ENCODE measurements around the gene CPN2. TPM values are rescaled to one million over a fixed set of nuclear protein-coding genes. Genes with fewer than 3 reads are reported as not detected.

The CPN2 gene
- total RNA-seq, 4 donors from 2014 or later: not detected

DNA sequence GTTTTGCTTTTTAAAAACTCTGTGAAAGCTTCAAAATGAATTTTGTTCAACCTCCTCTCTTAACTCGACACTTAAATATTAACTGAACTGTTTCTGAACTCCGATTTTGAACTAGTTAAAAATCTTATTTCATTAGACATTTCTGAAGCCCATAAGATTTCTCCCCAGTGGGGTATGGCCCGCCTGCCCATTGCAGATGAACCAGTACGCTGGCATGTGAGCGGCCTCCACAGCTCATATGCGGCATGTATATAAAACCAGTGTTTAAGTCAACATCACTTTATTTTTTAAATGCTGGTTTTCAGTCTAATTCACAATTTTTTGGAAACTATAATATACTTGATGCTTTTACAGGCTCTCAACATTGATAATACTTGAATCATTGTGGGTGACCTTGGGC is 50.2 kb downstream of the CPN2 start:
- Histone ChIP-seq H3K27me3 (no peaks in the 10 kb centered on the region), H3K36me3 (no peaks in the 10 kb centered on the region), H3K4me3 (no peak overlapping the region), H3K27ac (replicated peaks in 1 of 4) (peak overlapping the region in 3 of 4 donors; percentile 77 to 85 (median 84)), H3K9me3 (no peaks in the 10 kb centered on the region), H3K4me1 (peaks cover 13 to 29% (median 27%) of the 10 kb centered on the region in 4 donors)
- no peak for DNase-seq (ENCODE audit: extremely low spot score)
- TF ChIP-seq, protein P1, sequence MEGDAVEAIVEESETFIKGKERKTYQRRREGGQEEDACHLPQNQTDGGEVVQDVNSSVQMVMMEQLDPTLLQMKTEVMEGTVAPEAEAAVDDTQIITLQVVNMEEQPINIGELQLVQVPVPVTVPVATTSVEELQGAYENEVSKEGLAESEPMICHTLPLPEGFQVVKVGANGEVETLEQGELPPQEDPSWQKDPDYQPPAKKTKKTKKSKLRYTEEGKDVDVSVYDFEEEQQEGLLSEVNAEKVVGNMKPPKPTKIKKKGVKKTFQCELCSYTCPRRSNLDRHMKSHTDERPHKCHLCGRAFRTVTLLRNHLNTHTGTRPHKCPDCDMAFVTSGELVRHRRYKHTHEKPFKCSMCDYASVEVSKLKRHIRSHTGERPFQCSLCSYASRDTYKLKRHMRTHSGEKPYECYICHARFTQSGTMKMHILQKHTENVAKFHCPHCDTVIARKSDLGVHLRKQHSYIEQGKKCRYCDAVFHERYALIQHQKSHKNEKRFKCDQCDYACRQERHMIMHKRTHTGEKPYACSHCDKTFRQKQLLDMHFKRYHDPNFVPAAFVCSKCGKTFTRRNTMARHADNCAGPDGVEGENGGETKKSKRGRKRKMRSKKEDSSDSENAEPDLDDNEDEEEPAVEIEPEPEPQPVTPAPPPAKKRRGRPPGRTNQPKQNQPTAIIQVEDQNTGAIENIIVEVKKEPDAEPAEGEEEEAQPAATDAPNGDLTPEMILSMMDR (IDR thresholded peaks at IDR 0.05): no peak
- TF ChIP-seq EP300 (IDR thresholded peaks at IDR 0.05): no peak
- TF ChIP-seq POLR2A (IDR thresholded peaks at IDR 0.05; ENCODE audit: low read depth): no peak
- TF ChIP-seq POLR2AphosphoS5 (IDR thresholded peaks at IDR 0.05): no peak
- 94% methylated on average over 6 of the region's 6 CpGs for WGBS
- intact Hi-C loops (cut with DNase I): no loop called here

DNA sequence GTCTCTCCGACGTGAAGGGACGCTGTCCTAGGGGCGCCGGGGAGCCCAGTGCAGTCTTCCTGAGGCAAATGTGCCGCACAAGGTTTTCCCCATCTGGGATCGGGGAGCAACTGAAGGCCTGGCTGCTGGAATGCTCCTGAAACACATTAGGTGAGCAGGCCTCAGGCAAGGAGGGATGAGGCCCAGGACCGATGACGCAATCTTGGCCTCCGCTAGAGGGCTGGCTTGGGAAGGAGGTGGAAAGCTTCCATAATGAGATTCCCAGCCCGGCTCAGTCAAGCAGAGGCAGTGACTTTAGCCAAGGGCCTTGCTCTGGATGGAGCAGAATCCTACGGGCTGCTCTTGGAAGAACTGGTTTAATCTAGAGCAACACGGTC is 50.8 kb downstream of the CPN2 start:
- TF ChIP-seq EP300 (IDR thresholded peaks at IDR 0.05) (no peak), POLR2A (IDR thresholded peaks at IDR 0.05; ENCODE audit: low read depth) (no peak), POLR2AphosphoS5 (IDR thresholded peaks at IDR 0.05) (peak; percentile 55 to 82)
- TF ChIP-seq, protein P1 (IDR thresholded peaks at IDR 0.05): peak in 1 of 3 experiments; percentile 13
- no peaks in the 10 kb centered on the region for H3K36me3 ChIP-seq
- peak overlapping the region; percentile 77 to 85 (median 84) for H3K27ac ChIP-seq (replicated peaks in 1 of 4)
- no peak for DNase-seq (ENCODE audit: extremely low spot score)
- intact Hi-C loops (cut with DNase I): no loop called here
- peaks cover 13 to 33% (median 29%) of the 10 kb centered on the region in 4 donors for H3K4me1 ChIP-seq
- H3K4me3 ChIP-seq: no peak overlapping the region
- H3K27me3 ChIP-seq: no peaks in the 10 kb centered on the region
- no peaks in the 10 kb centered on the region for H3K9me3 ChIP-seq
- 57% methylated on average over 11 of the region's 13 CpGs for WGBS

DNA sequence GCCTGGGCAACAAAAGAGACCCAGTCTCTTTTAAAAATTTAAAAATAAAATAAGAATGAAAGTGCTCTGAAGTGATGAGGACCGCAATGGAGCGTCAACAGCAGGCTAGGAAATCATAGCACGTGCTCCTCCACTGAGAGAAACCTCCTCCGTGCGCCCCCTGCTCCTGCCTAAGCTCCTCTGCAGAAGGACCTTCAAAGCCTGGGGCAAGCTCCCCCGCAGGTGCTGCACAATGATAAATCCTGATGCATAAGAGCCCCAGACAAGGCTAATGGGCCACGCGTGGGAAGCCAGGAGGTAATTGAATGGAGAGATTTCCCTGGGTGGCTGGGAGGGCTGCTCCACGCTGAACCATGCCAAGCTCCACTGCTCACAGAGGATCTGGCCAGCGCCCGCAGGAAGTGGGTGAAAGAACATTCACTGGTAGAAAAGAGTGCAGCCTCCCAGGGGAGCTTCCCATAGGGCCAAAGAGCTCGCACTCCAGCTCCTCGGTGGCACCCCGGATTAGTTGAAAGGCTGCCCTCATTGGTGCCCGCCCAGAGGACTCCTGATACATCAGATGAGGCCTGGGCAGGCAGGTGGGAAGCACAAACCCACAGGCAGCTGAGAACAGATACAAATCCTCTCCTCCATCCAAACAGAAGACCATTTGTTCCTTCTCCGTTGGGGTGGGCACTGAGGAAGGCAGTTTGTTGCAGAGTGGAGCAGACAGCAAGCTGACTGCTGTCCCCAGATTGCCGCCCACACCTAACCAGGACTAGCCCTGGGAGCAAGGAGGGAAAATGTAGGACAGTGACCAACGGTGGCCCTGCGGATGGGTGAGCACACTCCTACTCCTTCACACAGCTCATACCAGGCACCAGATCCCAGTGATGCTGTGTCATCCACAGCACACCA is 52.5 kb downstream of the CPN2 start:
- Histone ChIP-seq H3K4me1 (peaks cover 13 to 33% (median 29%) of the 10 kb centered on the region in 4 donors), H3K4me3 (no peak overlapping the region), H3K9me3 (no peaks in the 10 kb centered on the region), H3K36me3 (no peaks in the 10 kb centered on the region), H3K27me3 (peaks cover 0 to 2% (median 0%) of the 10 kb centered on the region in 4 donors), H3K27ac (replicated peaks in 1 of 4) (peak overlapping the region in 2 of 4 donors; percentile 28 to 85)
- intact Hi-C loops (cut with DNase I): no loop called here
- no peak for TF ChIP-seq POLR2A (IDR thresholded peaks at IDR 0.05; ENCODE audit: low read depth)
- no peak for TF ChIP-seq EP300 (IDR thresholded peaks at IDR 0.05)
- TF ChIP-seq, protein P1 (IDR thresholded peaks at IDR 0.05): no peak
- TF ChIP-seq POLR2AphosphoS5 (IDR thresholded peaks at IDR 0.05): no peak
- WGBS: 92% methylated on average over 19 of the region's 19 CpGs
- DNase-seq (ENCODE audit: extremely low spot score): no peak

DNA sequence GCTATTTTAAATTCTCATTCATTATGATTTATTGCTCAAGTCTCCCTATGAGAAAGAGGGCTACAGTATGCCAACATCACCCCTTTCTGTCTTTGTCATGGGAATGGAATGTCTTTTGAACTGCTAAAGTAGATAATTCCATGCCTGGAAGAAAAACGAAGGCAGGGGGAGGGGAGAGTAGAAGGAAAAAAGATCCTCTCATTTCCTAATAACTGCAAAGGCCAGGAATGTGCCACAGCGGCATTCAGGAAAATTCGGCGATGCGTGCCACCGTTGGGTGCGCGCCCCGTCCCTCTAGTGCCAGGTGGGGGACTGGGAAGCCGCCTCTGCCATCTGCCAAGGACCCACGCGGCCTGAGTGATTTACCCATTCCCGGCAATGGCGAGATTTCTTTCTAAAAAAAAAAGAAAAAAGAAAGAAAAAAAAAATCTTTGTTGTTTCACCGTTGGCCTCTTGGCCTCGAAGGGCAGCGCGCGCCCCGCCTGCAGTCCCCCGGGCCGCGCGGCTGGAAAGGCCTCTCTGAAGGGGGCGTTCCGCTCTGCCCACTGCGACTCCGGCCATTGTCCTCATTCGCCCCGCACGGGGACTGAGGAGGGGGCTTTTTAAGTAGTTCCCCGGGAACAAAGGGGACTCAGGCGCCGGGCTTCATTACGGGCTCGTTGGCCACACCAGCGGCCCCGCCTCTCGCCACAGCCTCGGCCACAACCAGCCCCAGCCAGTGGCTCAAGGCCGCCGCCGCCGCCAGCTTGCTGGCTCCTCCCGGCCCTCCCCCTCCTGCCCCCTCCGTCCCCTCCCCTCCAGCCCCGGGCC is 54.5 kb downstream of the CPN2 start:
- peaks cover 13 to 33% (median 29%) of the 10 kb centered on the region in 4 donors for H3K4me1 ChIP-seq
- no peaks in the 10 kb centered on the region for H3K36me3 ChIP-seq
- 34% methylated on average over 30 of the region's 47 CpGs for WGBS
- no peaks in the 10 kb centered on the region for H3K9me3 ChIP-seq
- peak overlapping the region; percentile 38 to 62 (median 54) for H3K27ac ChIP-seq (replicated peaks in 1 of 4)
- DNase-seq (ENCODE audit: extremely low spot score): no peak
- TF ChIP-seq EP300 (IDR thresholded peaks at IDR 0.05) (peak; percentile 36), POLR2AphosphoS5 (IDR thresholded peaks at IDR 0.05) (peak in 1 of 2 donors; percentile 75)
- TF ChIP-seq, protein P1 (IDR thresholded peaks at IDR 0.05): no peak
- intact Hi-C loops (cut with DNase I): no loop called here
- H3K27me3 ChIP-seq: peaks cover 0 to 2% (median 0%) of the 10 kb centered on the region in 4 donors
- peak overlapping the region; percentile 31 to 38 (median 34) for H3K4me3 ChIP-seq

Measured in esophagus muscularis mucosa (tissue), 4 donors.